Upper lobe of right lung (tissue), 1 donor: ENCODE results near the gene WBP2. TPM values are rescaled to one million over a fixed set of nuclear protein-coding genes. Genes with fewer than 3 reads are reported as not detected.

ENCODE experiments used
- ATAC-seq: fragments of 200-7000 bp; cut with Tn5 transposase; one replicate; pipeline ENCODE4 v1.9.1; 2020; ENCODE audit warnings: mild to moderate bottlenecking, moderate library complexity
- DNase-seq: peaks from one replicate; pipeline ENCODE4 v3.0.0-alpha.2; 2020
- H3K27ac ChIP-seq: fragments of 200-600 bp; one replicate; pipeline ENCODE4 v1.8.0; 2022
- H3K27me3 ChIP-seq: fragments of 200-600 bp; one replicate; pipeline ENCODE4 v1.8.0; 2022; ENCODE audit warnings: mild to moderate bottlenecking
- H3K36me3 ChIP-seq: fragments of 200-600 bp; one replicate; pipeline ENCODE4 v1.8.0; 2022
- H3K4me1 ChIP-seq: fragments of 200-600 bp; one replicate; pipeline ENCODE4 v1.8.0; 2022
- H3K4me3 ChIP-seq: fragments of 200-600 bp; one replicate; pipeline ENCODE4 v1.8.0; 2022; ENCODE audit warnings: mild to moderate bottlenecking
- H3K9me3 ChIP-seq: fragments of 200-600 bp; one replicate; pipeline ENCODE4 v1.8.0; 2022
- intact Hi-C: fragments of 100-400 bp; cut with DNase I; formaldehyde crosslinking; loops from one replicate; pipeline ENCODE4 v1.11.0; 2022
- total RNA-seq: library from RNA; stranded (reverse); fragmentation: NEBNext Ultra II Directional; extraction: Animal tissue kit (Norgen Biotek cat#: 25700); gene quantifications from one replicate; pipeline ENCODE4 v1.2.1, GENCODE V29; 2021
- TF ChIP-seq, protein P1 (sequence below): fragments of 200-600 bp; IDR thresholded peaks from one replicate; pipeline ENCODE4 v1.8.0; 2022; ENCODE audit warnings: antibody characterized with exemption
- donor health status: DM: no; HTN: yes; CAD: no; lungs with severe emphysema.

WBP2 gene
- total RNA-seq, 1 donor from 2014 or later = 156 TPM

DNA sequence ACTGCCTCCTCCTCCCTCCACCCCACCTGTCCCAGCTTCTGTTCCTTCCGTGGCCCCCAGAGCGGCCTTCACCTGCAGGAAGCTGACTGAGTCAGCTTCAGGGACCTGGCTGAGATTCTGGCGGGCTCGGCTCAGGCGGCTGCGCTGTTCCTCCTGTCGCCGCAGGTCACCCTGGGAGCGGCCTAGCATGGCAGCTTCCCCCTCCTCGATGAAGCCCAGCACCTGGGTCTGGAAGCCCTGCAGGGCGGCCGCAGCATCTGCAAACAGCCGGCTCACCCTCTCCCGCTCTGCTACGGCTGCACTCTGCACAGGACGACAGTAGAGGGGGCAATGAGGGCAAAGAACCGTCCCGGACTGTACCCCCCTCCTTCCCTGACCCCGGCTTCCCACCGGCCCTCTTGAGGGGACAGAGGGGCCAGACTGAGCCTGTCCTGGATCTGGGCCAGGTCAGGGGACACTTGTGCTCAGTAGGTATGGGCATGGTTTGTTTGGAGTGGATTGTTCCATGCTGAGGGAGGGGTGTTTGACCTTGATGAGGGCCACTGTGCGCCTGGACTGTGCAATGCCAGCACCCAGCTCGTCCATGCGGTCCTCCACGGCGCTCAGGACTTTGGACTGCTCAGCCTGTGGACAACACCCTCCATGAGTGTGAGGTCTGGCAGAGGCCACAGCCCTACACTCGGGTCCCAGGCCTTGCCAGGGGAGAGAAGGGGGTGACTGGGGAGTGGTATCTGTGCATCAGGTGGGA lies 21.2 kb upstream of the WBP2 start:
- Histone ChIP-seq H3K27ac (peak overlapping the region; percentile 91), H3K4me1 (peaks cover 51% of the 10 kb centered on the region), H3K9me3 (no peaks in the 10 kb centered on the region), H3K36me3 (peaks cover 22% of the 10 kb centered on the region), H3K27me3 (no peaks in the 10 kb centered on the region), H3K4me3 (peak overlapping the region; percentile 70)
- TF ChIP-seq, protein P1, sequence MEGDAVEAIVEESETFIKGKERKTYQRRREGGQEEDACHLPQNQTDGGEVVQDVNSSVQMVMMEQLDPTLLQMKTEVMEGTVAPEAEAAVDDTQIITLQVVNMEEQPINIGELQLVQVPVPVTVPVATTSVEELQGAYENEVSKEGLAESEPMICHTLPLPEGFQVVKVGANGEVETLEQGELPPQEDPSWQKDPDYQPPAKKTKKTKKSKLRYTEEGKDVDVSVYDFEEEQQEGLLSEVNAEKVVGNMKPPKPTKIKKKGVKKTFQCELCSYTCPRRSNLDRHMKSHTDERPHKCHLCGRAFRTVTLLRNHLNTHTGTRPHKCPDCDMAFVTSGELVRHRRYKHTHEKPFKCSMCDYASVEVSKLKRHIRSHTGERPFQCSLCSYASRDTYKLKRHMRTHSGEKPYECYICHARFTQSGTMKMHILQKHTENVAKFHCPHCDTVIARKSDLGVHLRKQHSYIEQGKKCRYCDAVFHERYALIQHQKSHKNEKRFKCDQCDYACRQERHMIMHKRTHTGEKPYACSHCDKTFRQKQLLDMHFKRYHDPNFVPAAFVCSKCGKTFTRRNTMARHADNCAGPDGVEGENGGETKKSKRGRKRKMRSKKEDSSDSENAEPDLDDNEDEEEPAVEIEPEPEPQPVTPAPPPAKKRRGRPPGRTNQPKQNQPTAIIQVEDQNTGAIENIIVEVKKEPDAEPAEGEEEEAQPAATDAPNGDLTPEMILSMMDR = no peak
- ATAC-seq (peak; percentile 1), DNase-seq (peak; percentile 77)
- intact Hi-C loops = no loop called here

DNA sequence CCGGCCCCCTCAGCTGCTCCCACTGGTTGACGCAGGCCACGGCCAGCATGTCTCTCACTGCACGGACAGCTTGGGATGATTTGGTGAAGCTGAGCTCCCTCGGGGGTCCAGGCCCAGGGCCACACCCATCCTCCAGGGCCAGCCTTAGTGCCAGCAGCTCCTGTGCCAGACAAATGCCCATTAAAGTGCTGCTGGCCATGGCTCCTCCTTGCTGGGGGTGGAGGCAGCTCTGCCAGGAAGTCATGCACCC lies 20.7 kb upstream of the WBP2 start:
- peak; percentile 39 for ATAC-seq
- Histone ChIP-seq H3K4me3 (peak overlapping the region; percentile 70), H3K27me3 (no peaks in the 10 kb centered on the region), H3K9me3 (no peaks in the 10 kb centered on the region), H3K36me3 (peaks cover 22% of the 10 kb centered on the region), H3K4me1 (peaks cover 51% of the 10 kb centered on the region), H3K27ac (peak overlapping the region; percentile 91)
- TF ChIP-seq, protein P1 = no peak
- intact Hi-C loops = no loop called here
- DNase-seq = no peak

DNA sequence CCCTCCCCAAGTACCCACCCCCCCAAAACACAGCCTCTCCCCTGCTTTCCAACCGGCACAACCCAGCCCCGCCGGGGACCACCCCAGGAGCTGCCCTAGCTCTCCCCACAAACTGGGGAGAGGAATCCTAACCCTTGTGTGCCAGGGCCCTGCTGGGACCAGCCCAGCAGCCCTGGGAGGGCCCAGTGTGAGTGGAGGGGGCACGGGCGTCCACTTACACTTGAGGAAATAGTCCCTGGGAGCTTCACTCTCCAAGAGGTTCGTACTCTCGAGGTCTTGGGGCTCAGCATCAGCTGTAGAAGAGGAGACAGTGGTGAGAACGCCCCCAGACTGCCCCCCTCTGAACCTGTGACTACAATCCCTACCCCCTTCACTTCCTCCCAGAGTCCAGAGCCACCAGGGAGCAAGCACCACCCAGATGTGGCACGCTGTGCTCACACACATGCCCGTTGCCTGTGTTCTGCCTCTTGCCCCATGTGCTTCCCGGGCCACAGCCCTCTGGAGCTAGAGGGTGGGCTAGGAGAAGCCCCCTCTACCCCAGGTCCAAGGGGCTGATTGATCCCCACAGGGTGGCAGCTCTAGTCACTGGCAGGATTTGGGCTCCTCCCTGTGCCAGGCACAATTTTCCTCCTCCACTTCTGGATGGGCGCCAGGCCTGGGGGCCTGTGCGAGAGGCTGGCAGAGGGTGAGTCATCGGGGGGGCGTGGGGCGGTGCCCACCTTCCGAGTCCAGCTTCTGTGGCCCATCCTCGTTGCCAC lies 20.2 kb upstream of the WBP2 start:
- TF ChIP-seq, protein P1 = no peak
- no peak for DNase-seq

DNA sequence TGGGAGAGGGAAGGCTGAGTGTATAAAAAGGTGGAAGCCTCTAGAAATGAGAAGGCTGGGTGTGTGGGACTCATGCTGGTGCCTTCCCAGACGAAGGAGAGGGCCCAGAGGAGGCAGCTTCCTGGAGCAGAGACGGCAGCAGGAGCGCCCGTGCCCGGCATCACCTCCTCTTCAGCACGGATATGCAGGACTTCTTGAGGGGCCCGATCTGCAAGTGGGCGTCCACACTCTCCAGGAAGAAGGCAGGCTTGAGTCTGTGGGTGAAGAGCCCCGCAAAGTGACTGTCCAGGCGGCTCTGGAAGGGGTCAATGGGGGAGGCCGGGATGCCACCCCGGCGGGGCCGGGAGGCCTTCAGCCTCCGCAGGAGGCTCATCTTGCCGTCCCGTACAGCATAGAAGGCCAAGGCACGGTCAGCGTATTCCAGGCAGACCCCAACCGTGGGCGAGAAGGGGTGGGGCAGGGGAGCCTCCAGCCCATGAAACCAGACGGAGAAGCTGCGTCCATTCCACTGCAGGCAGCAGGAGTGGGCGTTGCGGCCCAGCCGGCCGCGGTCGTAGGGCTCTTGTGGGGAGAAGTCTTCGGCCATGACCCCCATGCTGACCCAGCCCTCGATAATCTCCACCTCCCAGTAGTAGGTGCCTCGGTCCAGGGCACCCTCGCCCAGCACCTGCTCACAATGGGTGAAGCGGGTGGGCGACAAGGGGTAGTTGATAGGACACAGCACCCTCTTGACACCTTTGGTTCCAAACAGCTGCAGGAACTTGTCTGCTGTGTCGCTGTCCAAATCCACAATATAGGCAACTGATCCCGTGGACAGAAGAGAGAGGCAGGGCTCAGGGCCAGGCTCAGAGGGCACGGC lies 19.4 kb upstream of the WBP2 start:
- Histone ChIP-seq H3K9me3 (no peaks in the 10 kb centered on the region), H3K27me3 (no peaks in the 10 kb centered on the region), H3K4me1 (peaks cover 54% of the 10 kb centered on the region), H3K27ac (peak overlapping the region; percentile 91), H3K36me3 (peaks cover 22% of the 10 kb centered on the region), H3K4me3 (no peak overlapping the region)
- intact Hi-C loops = no loop called here
- DNase-seq (no peak), ATAC-seq (no peak)
- TF ChIP-seq, protein P1 = no peak

More for the DNA sequence above, 20.2 kb upstream of the WBP2 start:
- Histone ChIP-seq H3K4me3 (peak overlapping the region; percentile 70), H3K27me3 (no peaks in the 10 kb centered on the region), H3K27ac (peak overlapping the region; percentile 91), H3K4me1 (peaks cover 51% of the 10 kb centered on the region), H3K36me3 (peaks cover 22% of the 10 kb centered on the region), H3K9me3 (no peaks in the 10 kb centered on the region)
- ATAC-seq = no peak
- intact Hi-C loops = no loop called here

DNA sequence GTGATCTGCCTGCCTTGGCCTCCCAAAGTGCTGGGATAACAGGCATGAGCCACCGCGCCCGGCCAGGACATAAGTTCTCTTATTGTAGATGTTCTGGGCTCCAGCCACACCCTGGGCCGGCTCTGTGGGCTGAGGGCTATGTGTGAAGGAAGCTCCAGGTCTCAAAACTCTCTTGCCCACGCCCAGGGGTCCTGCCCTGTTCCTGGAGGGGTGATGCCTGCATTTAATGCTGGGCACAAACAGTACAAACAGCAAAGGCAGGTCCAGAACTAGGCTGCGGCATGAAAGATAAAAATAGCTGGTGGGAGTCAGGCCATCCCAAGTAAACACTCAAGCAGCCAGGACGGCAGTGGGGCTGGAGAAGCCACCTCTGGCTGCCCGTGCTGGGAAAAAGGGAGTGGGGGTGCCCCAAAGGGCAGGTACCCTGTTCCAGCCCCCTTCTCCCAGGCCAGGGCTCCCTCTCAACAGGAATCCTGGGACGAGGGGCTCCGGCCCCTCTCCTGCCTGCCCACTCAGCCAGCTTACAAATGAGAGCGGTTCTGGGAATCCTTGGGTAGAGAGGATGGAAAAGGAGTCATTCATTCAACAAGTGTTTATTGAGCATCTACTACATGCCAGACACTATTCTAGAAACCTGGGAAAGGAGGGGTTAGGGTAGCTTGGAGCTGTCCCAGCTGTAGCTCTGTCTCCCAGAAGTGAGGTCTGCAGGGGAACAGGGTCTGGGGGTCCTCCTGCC lies 18.6 kb upstream of the WBP2 start:
- H3K27ac ChIP-seq = peak overlapping the region; percentile 92
- intact Hi-C loops = no loop called here
- H3K4me1 ChIP-seq = peaks cover 57% of the 10 kb centered on the region
- H3K9me3 ChIP-seq = no peaks in the 10 kb centered on the region
- H3K27me3 ChIP-seq = no peaks in the 10 kb centered on the region
- TF ChIP-seq, protein P1 = no peak
- H3K4me3 ChIP-seq = no peak overlapping the region
- no peak for ATAC-seq
- H3K36me3 ChIP-seq = peaks cover 22% of the 10 kb centered on the region
- no peak for DNase-seq
